ENCODE measurements around the gene KCNIP1.

DNA sequence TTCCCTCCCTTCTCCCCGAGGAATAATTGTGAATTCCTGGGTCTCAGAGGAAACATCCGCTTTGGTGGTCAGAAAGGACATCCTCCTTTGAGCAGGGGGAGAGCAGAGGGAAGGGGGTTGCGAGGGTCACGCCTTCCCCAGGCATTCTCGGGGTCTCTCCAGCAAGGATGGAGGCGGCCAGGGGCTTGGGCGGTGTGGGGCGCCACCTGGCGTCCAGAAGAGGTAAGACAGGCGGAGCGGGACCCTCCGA is 129.1 kb downstream of the KCNIP1 start:
- TF ChIP-seq, protein P1, sequence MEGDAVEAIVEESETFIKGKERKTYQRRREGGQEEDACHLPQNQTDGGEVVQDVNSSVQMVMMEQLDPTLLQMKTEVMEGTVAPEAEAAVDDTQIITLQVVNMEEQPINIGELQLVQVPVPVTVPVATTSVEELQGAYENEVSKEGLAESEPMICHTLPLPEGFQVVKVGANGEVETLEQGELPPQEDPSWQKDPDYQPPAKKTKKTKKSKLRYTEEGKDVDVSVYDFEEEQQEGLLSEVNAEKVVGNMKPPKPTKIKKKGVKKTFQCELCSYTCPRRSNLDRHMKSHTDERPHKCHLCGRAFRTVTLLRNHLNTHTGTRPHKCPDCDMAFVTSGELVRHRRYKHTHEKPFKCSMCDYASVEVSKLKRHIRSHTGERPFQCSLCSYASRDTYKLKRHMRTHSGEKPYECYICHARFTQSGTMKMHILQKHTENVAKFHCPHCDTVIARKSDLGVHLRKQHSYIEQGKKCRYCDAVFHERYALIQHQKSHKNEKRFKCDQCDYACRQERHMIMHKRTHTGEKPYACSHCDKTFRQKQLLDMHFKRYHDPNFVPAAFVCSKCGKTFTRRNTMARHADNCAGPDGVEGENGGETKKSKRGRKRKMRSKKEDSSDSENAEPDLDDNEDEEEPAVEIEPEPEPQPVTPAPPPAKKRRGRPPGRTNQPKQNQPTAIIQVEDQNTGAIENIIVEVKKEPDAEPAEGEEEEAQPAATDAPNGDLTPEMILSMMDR (IDR thresholded peaks at IDR 0.05; ENCODE audit: poor library complexity), result peak; percentile 99
- TF ChIP-seq EZH2phosphoT487 (IDR thresholded peaks at IDR 0.05; ENCODE audit: low read depth, severe bottlenecking, unreplicated experiment), result no peak

All from hepatocyte (in vitro differentiated cells).